Stimulated activated CD4-positive, alpha-beta T cell treated with anti-CD3 and anti-CD28 coated beads, Interleukin-4, amount 100 ng/mL, for 24 hours (primary cell): ENCODE results near the gene KANK2.
"Not testable (repeated sequence)": the region's sequence is repeated elsewhere in the genome, so short reads cannot be mapped to it uniquely, and the experiment has no call there.

Experiments
- DNase-seq: peaks from one replicate; pipeline ENCODE4 v3.0.0-alpha.2; 2020

Gene KANK2

DNA sequence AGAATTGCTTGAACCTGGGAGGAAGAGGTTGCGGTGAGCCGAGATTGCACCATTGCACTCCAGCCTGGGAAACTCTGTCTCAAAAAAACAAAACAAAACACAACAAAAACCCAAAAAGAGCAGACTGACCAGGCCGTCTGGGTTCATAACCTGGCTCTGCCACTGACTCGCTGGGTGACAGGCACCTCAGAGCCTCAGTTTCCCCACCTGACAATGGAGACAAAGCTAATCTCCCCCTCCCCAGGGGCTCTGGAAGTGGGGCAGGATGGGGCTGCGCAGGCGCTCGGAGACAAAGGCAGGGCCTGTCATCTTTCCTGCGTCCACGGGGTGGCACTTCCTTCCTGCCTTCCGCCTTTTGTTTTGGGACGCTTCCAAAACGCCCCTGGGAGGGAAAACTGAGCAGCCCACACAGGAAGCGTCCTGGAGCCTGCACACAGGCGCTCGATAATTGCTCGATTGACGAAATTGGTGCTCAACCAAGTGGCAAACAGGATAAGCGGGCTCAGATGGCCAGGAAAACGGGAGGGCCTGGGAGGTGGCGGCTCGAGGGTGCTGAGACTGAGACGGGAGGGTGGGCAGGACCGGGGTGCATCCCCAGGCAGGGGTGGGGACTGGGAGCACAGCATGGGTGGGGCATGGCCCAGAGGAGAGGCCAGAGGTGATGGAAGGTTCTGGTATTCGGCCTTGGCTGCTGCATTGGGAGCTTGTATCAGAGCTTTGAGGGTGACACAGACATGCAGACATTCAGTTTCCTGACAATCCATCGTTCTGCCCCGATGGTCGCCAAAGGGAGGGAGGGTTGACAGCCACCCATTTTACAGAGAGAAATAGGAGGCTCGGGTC lies 59.6 kb downstream of the KANK2 start:
- DNase-seq, result peak; percentile 67

- no peak for DNase-seq
Observed at GRCh38 chr19:11136400-11137101, 60.8 kb downstream of the KANK2 start.

DNA sequence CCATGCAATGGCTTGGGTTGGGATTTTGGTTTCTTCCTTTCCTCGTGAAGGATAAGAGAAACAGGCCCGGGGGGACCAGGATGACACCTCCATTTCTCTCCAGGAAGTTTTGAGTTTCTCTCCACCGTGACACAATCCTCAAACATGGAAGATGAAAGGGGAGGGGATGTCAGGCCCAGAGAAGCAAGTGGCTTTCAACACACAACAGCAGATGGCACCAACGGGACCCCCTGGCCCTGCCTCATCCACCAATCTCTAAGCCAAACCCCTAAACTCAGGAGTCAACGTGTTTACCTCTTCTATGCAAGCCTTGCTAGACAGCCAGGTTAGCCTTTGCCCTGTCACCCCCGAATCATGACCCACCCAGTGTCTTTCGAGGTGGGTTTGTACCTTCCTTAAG lies 65.9 kb downstream of the KANK2 start:
- DNase-seq, result no peak

DNA sequence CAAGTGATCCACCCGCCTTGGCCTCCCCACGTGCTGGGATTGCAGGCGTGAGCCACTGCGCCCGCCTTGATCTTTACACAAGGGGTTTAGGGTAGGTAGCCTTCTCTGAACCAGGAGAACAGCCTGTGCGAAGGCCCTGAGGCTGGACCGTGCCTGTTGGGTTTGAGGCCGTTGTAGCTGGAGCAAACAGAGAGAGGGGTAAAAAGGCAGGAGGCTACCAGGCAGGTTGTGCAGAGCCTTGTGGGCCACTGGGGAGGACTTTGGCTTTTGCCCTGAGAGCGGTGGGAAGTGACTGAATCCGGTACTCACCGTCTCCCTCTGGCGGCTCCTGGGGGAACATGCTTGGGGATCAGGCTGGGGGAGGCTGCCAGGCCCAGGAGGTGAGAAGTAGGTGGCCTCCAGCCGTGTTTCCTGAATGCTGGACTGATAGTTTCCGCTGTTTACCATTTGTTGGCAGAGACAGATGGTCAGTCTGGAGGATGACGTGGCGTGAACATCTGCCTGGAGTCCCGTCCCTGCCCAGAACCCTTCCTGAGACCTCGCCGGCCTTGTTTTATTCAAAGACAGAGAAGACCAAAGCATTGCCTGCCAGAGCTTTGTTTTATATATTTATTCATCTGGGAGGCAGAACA lies 66.4 kb downstream of the KANK2 start:
- DNase-seq, result peak; percentile 77

GRCh38 chr19:11127905-11128304 lies 69.4 kb downstream of the KANK2 start:
- DNase-seq, result no peak

GRCh38 chr19:11125994-11126685 lies 71.2 kb downstream of the KANK2 start:
- peak; percentile 81 for DNase-seq

DNA sequence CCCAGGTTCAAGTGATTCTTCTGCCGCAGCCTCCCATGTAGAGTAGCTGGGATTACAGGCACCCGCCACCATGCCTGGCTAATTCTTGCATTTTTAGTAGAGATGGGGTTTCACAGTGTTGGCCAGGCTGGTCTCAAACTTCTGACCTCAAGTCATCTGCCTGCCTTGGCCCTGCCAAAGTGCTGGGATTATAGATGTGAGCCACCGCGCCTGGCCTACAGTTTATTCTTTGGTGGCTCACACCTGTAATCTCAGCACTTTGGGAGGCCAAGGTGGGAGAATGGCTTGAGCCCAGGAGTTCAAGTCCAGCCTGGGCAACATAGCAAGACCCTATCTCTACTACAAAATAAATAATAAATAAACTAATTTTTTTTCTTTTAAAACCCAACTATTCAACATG lies 73.2 kb downstream of the KANK2 start:
- not testable (repeated sequence) for DNase-seq

DNA sequence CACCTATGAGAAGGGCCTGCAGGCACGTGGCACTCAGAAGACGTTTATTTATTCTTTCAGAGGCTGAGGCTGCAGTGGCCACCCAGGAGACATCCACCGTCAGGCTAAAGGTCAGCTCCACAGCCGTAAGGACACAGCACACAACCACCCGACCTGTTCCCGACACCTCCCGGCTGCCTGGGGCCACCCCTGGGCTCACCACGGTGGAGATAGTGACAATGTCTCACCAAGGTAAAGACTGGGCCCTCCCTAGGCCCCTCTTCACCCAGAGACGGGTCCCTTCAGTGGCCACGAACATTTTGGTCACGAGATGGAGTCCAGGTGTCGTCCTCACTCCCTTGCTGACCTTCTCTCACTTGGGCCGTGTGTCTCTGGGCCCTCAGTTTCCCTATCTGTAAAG lies 74.2 kb downstream of the KANK2 start:
- DNase-seq, result no peak

DNA sequence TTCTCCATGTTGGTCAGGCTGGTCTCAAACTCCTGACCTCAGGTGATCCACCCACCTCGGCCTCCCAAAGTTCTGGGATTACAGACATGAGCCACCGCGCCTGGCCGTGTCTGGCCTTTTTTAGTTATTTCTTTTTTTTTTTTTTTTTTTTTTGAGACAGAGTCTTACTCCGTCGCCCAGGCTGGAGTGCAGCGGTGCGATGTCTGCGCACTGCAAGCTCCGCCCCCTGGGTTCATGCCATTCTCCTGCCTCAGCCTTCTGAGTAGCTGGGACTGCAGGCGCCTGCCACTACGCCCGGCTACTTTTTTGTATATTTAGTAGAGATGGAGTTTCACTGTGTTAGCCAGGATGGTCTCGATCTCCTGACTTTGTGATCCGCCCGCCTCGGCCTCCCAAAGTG lies 75.4 kb downstream of the KANK2 start:
- not testable (repeated sequence) for DNase-seq

GRCh38 chr19:11116507-11116906 lies 80.8 kb downstream of the KANK2 start:
- no peak for DNase-seq

GRCh38 chr19:11115895-11116446 lies 81.4 kb downstream of the KANK2 start:
- DNase-seq, result no peak

GRCh38 chr19:11115042-11115441 lies 82.3 kb downstream of the KANK2 start:
- no peak for DNase-seq
